IMR-90 (cell line): Measurements from ENCODE around the gene ZDHHC14.

Experiments used
- NFE2L2 ChIP-seq: fragments of 150-350 bp; IDR thresholded peaks from 2 replicates; pipeline ENCODE4 v1.6.1; 2016; ENCODE audit warnings: low read depth, mild to moderate bottlenecking, low read length
- POLR2A ChIP-seq: IDR thresholded peaks from 2 replicates; pipeline ENCODE4 v1.6.1; 2012; ENCODE audit warnings: mild to moderate bottlenecking, low read depth, low read length
- RFX5 ChIP-seq: IDR thresholded peaks from 2 replicates; pipeline ENCODE4 v1.8.0; 2012; ENCODE audit warnings: low read depth, mild to moderate bottlenecking, low read length, moderate library complexity
- TF ChIP-seq, protein P1 (sequence below): fragments of 150-350 bp; IDR thresholded peaks from 2 replicates; pipeline ENCODE4 v1.6.1; 2016; ENCODE audit warnings: low read depth, mild to moderate bottlenecking, low read length, moderate library complexity, borderline replicate concordance
- TF ChIP-seq, protein P2 (sequence below): conservative IDR thresholded peaks from 2 replicates; pipeline ENCODE4 v1.5.1; 2012; ENCODE audit warnings: mild to moderate bottlenecking, low read depth, low read length, improper control_type of control experiment
- TF ChIP-seq, protein P3 (sequence below): fragments of 150-350 bp; IDR thresholded peaks from 2 replicates; pipeline ENCODE4 v1.6.1; 2017; ENCODE audit warnings: mild to moderate bottlenecking, antibody characterized with exemption, low read length, low read depth

DNA sequence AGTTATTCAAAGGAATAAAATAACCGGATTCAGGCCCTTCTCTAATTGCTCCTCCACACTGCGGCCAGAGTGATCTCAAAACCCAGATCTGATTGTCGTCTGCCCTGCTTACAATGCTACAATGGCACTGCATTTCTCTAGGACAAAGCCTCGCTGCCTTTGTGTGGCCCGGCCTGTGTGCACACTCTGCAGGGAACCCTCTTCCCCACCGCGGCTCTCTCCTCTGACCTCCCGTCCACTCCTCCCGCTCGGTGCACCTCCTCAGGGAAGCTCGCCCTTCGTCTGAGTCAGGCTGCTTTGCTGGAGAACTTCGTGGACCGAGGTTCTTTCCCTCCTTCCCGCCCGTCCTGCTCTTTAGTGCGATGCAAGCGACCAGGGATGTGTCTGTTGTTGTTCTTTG is 340.4 kb downstream of the ZDHHC14 start:
- TF ChIP-seq, protein P1, sequence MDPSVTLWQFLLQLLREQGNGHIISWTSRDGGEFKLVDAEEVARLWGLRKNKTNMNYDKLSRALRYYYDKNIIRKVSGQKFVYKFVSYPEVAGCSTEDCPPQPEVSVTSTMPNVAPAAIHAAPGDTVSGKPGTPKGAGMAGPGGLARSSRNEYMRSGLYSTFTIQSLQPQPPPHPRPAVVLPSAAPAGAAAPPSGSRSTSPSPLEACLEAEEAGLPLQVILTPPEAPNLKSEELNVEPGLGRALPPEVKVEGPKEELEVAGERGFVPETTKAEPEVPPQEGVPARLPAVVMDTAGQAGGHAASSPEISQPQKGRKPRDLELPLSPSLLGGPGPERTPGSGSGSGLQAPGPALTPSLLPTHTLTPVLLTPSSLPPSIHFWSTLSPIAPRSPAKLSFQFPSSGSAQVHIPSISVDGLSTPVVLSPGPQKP: no peak
- no peak for TF ChIP-seq POLR2A
- TF ChIP-seq, protein P2, sequence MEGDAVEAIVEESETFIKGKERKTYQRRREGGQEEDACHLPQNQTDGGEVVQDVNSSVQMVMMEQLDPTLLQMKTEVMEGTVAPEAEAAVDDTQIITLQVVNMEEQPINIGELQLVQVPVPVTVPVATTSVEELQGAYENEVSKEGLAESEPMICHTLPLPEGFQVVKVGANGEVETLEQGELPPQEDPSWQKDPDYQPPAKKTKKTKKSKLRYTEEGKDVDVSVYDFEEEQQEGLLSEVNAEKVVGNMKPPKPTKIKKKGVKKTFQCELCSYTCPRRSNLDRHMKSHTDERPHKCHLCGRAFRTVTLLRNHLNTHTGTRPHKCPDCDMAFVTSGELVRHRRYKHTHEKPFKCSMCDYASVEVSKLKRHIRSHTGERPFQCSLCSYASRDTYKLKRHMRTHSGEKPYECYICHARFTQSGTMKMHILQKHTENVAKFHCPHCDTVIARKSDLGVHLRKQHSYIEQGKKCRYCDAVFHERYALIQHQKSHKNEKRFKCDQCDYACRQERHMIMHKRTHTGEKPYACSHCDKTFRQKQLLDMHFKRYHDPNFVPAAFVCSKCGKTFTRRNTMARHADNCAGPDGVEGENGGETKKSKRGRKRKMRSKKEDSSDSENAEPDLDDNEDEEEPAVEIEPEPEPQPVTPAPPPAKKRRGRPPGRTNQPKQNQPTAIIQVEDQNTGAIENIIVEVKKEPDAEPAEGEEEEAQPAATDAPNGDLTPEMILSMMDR: no peak
- TF ChIP-seq NFE2L2: no peak
- no peak for TF ChIP-seq RFX5
- TF ChIP-seq, protein P3, sequence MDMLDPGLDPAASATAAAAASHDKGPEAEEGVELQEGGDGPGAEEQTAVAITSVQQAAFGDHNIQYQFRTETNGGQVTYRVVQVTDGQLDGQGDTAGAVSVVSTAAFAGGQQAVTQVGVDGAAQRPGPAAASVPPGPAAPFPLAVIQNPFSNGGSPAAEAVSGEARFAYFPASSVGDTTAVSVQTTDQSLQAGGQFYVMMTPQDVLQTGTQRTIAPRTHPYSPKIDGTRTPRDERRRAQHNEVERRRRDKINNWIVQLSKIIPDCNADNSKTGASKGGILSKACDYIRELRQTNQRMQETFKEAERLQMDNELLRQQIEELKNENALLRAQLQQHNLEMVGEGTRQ: no peak
